T-helper 17 cell (primary cell): ENCODE measurements around the gene PROSER2. TPM values are rescaled to one million over a fixed set of nuclear protein-coding genes. Genes with fewer than 3 reads are reported as not detected.

Experiments
- ATAC-seq: fragments of 150-1000 bp; cut with Tn5 transposase; 2 replicates; pipeline ENCODE4 v1.10.0; 2021; ENCODE audit warnings: mild to moderate bottlenecking, moderate library complexity
- DNase-seq, 3 donors: peaks; one replicate each; pipeline versions ENCODE4 v3.0.0 to v3.0.0-alpha.2; 2020 to 2021
- H3K9me3 ChIP-seq: one replicate; pipeline ENCODE4 v1.7.0; 2013; ENCODE audit warnings: low read length, mild to moderate bottlenecking; ENCODE audit not compliant: control insufficient read depth, poor library complexity, severe bottlenecking
- H3K27ac Mint-ChIP-seq: one replicate; pipeline ENCODE4 v1.8.0; 2022; ENCODE audit warnings: mild to moderate bottlenecking, moderate library complexity, mixed read lengths
- H3K27me3 Mint-ChIP-seq: one replicate; pipeline ENCODE4 v1.8.0; 2022; ENCODE audit warnings: mixed read lengths
- H3K36me3 Mint-ChIP-seq: one replicate; pipeline ENCODE4 v1.8.0; 2022; ENCODE audit warnings: low read depth, mixed read lengths
- H3K4me1 Mint-ChIP-seq: one replicate; pipeline ENCODE4 v1.8.0; 2022; ENCODE audit warnings: mild to moderate bottlenecking, mixed read lengths
- H3K4me3 Mint-ChIP-seq: one replicate; pipeline ENCODE4 v1.8.0; 2022; ENCODE audit warnings: mild to moderate bottlenecking, moderate library complexity, mixed read lengths
- total RNA-seq, 4 donors: library from RNA in 2 of 4; stranded (reverse) in 2 of 4; gene quantifications; one replicate each; pipeline ENCODE4 v1.2.3 and lab custom pipeline; 2022 to 2026

The PROSER2 gene
- total RNA-seq, 2 donors from 2014 or later, result 3.2 to 5.1 TPM

GRCh38 chr10:11870461-11870780, 47.3 kb downstream of the PROSER2 start:
- Mint-ChIP-seq H3K36me3 (no peaks in the 10 kb centered on the region), H3K4me1 (peaks cover 12% of the 10 kb centered on the region), H3K27ac (peak overlapping the region; percentile 49), H3K27me3 (no peaks in the 10 kb centered on the region), H3K4me3 (no peak overlapping the region)
- no peaks in the 10 kb centered on the region for H3K9me3 ChIP-seq
- DNase-seq (no peak), ATAC-seq (no peak)

GRCh38 chr10:11870900-11871400, 47.8 kb downstream of the PROSER2 start:
- H3K4me1 Mint-ChIP-seq, result peaks cover 16% of the 10 kb centered on the region
- DNase-seq (no peak), ATAC-seq (no peak)
- H3K9me3 ChIP-seq, result no peaks in the 10 kb centered on the region
- H3K4me3 Mint-ChIP-seq, result peak overlapping the region; percentile 79
- peak overlapping the region; percentile 49 for H3K27ac Mint-ChIP-seq
- H3K36me3 Mint-ChIP-seq, result no peaks in the 10 kb centered on the region
- no peaks in the 10 kb centered on the region for H3K27me3 Mint-ChIP-seq

GRCh38 chr10:11871466-11871865, 48.3 kb downstream of the PROSER2 start:
- H3K4me3 Mint-ChIP-seq, result peak overlapping the region; percentile 79
- H3K36me3 Mint-ChIP-seq, result no peaks in the 10 kb centered on the region
- DNase-seq (no peak), ATAC-seq (peak; percentile 51)
- peak overlapping the region; percentile 49 for H3K27ac Mint-ChIP-seq
- H3K4me1 Mint-ChIP-seq, result peaks cover 16% of the 10 kb centered on the region
- H3K27me3 Mint-ChIP-seq, result no peaks in the 10 kb centered on the region
- no peaks in the 10 kb centered on the region for H3K9me3 ChIP-seq

GRCh38 chr10:11874568-11875493, 51.7 kb downstream of the PROSER2 start:
- peak; percentile 57 for ATAC-seq

GRCh38 chr10:11875494-11876281, 52.5 kb downstream of the PROSER2 start:
- Mint-ChIP-seq H3K4me1 (peaks cover 16% of the 10 kb centered on the region), H3K27ac (peak overlapping the region; percentile 72), H3K27me3 (no peaks in the 10 kb centered on the region), H3K4me3 (peak overlapping the region; percentile 28), H3K36me3 (no peaks in the 10 kb centered on the region)
- H3K9me3 ChIP-seq, result no peaks in the 10 kb centered on the region
- peak; percentile 78 for ATAC-seq
- no peak for DNase-seq

More at GRCh38 chr10:11874568-11875493, 51.7 kb downstream of the PROSER2 start:
- Mint-ChIP-seq H3K27me3 (no peaks in the 10 kb centered on the region), H3K27ac (peak overlapping the region; percentile 72), H3K4me1 (peaks cover 16% of the 10 kb centered on the region), H3K4me3 (peak overlapping the region; percentile 28), H3K36me3 (no peaks in the 10 kb centered on the region)
- no peak for DNase-seq
- H3K9me3 ChIP-seq, result no peaks in the 10 kb centered on the region

GRCh38 chr10:11876324-11876723, 53.2 kb downstream of the PROSER2 start:
- Mint-ChIP-seq H3K27ac (peak overlapping the region; percentile 72), H3K27me3 (no peaks in the 10 kb centered on the region), H3K36me3 (no peaks in the 10 kb centered on the region), H3K4me3 (no peak overlapping the region), H3K4me1 (peaks cover 14% of the 10 kb centered on the region)
- ATAC-seq, result no peak
- no peaks in the 10 kb centered on the region for H3K9me3 ChIP-seq
- DNase-seq, result no peak

GRCh38 chr10:11876805-11877590, 53.8 kb downstream of the PROSER2 start:
- H3K36me3 Mint-ChIP-seq, result no peaks in the 10 kb centered on the region
- DNase-seq, result no peak

GRCh38 chr10:11877591-11877905, 54.4 kb downstream of the PROSER2 start:
- H3K27me3 Mint-ChIP-seq, result no peaks in the 10 kb centered on the region
- no peak overlapping the region for H3K4me3 Mint-ChIP-seq
- DNase-seq (no peak), ATAC-seq (no peak)
- H3K36me3 Mint-ChIP-seq, result no peaks in the 10 kb centered on the region
- peaks cover 15% of the 10 kb centered on the region for H3K4me1 Mint-ChIP-seq
- H3K9me3 ChIP-seq, result no peaks in the 10 kb centered on the region
- H3K27ac Mint-ChIP-seq, result no peak overlapping the region

More at GRCh38 chr10:11876805-11877590, 53.8 kb downstream of the PROSER2 start:
- H3K27me3 Mint-ChIP-seq, result no peaks in the 10 kb centered on the region
- H3K4me3 Mint-ChIP-seq, result no peak overlapping the region
- peaks cover 13% of the 10 kb centered on the region for H3K4me1 Mint-ChIP-seq
- H3K27ac Mint-ChIP-seq, result peak overlapping the region; percentile 72
- H3K9me3 ChIP-seq, result no peaks in the 10 kb centered on the region
- no peak for ATAC-seq

- no peak for DNase-seq
- H3K27ac Mint-ChIP-seq, result no peak overlapping the region
- no peak overlapping the region for H3K4me3 Mint-ChIP-seq
- peaks cover 19% of the 10 kb centered on the region for H3K4me1 Mint-ChIP-seq
- no peaks in the 10 kb centered on the region for H3K27me3 Mint-ChIP-seq
- H3K36me3 Mint-ChIP-seq, result no peaks in the 10 kb centered on the region
- H3K9me3 ChIP-seq, result no peaks in the 10 kb centered on the region
- ATAC-seq, result no peak
Observed at GRCh38 chr10:11878776-11879175, 55.6 kb downstream of the PROSER2 start.

GRCh38 chr10:11879387-11880094, 56.4 kb downstream of the PROSER2 start:
- Mint-ChIP-seq H3K27ac (no peak overlapping the region), H3K4me1 (peaks cover 19% of the 10 kb centered on the region), H3K36me3 (no peaks in the 10 kb centered on the region), H3K4me3 (no peak overlapping the region), H3K27me3 (no peaks in the 10 kb centered on the region)
- no peaks in the 10 kb centered on the region for H3K9me3 ChIP-seq
- DNase-seq (no peak), ATAC-seq (no peak)

GRCh38 chr10:11880151-11881029, 57.2 kb downstream of the PROSER2 start:
- Mint-ChIP-seq H3K4me3 (no peak overlapping the region), H3K27ac (no peak overlapping the region), H3K27me3 (no peaks in the 10 kb centered on the region), H3K4me1 (peaks cover 15% of the 10 kb centered on the region), H3K36me3 (no peaks in the 10 kb centered on the region)
- ATAC-seq, result no peak
- no peaks in the 10 kb centered on the region for H3K9me3 ChIP-seq
- no peak for DNase-seq

- DNase-seq (no peak), ATAC-seq (no peak)
- Mint-ChIP-seq H3K27me3 (no peaks in the 10 kb centered on the region), H3K4me3 (no peak overlapping the region), H3K4me1 (peaks cover 10% of the 10 kb centered on the region), H3K36me3 (no peaks in the 10 kb centered on the region), H3K27ac (no peak overlapping the region)
- no peaks in the 10 kb centered on the region for H3K9me3 ChIP-seq
Observed at GRCh38 chr10:11881030-11881476, 57.9 kb downstream of the PROSER2 start.
